NCI-H2107 treated with DMSO at 0.1 percent for 48 hours (cell line): Measurements from ENCODE around the gene GTF3C5.
"Not testable (repeated sequence)": the region's sequence is repeated elsewhere in the genome, so short reads cannot be mapped to it uniquely, and the experiment has no call there.

Source experiments
- DNase-seq: peaks from one replicate; lab custom pipeline; 2025; ENCODE audit not compliant: unreplicated experiment; lab: John Stamatoyannopoulos, UW

Gene GTF3C5

GRCh38 chr9:133067813-133068212, 37.0 kb downstream of the GTF3C5 start:
- DNase-seq: no peak

GRCh38 chr9:133068431-133068830, 37.6 kb downstream of the GTF3C5 start:
- not testable (repeated sequence) for DNase-seq

- DNase-seq: not testable (repeated sequence)
These were observed 39.7 kb downstream of the GTF3C5 start for GRCh38 chr9:133070500-133070961.

GRCh38 chr9:133070985-133071384, 40.2 kb downstream of the GTF3C5 start:
- not testable (repeated sequence) for DNase-seq

GRCh38 chr9:133071484-133072150, 40.8 kb downstream of the GTF3C5 start:
- no peak for DNase-seq

- DNase-seq: not testable (repeated sequence)
These were observed 41.4 kb downstream of the GTF3C5 start for GRCh38 chr9:133072210-133072609.

DNA sequence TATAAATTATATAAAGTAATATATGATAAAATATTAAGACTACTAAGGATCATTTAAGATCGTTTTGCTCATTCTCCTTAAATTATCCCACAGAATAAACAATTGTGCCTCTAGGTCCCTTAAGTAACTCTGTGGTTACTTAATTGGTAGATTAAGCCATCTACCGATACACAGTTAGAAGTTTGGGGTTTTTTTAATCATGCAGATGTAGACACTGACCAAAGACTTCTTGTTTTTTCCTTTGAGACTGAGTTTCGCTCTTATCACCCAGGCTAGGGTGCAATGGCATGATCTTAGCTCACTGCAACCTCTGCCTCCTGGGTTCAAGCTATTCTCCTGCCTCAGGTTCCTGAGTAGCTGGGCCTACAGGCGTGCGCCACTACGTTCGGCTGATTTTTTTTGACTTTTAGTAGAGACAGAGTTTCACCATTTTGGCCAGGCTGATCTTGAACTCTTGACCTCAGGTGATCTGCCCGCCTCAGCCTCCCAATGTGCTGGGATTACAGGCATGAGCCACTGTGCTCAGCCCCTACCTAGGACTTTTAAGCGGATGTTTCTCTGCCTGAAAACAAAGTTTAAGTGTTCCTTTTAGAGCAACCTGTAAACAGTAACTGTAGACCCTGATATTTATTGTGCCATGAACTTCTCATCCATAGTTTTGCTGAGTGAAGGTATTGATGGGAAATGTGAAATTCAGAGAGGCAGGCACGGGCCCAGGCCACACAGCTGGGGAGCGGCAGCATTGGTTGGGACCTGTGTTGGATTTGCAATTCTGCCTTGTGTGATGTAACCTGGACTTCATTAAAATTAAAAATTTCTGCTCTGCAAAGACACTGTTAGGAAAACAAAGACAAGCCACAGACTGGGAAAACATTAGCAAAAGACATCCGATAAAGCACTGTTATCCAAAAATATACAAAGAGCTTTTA, 42.6 kb downstream of the GTF3C5 start:
- DNase-seq: no peak

- no peak for DNase-seq
These were observed 43.4 kb downstream of the GTF3C5 start for GRCh38 chr9:133074111-133074651.

GRCh38 chr9:133075925-133076630, 45.3 kb downstream of the GTF3C5 start:
- no peak for DNase-seq

DNA sequence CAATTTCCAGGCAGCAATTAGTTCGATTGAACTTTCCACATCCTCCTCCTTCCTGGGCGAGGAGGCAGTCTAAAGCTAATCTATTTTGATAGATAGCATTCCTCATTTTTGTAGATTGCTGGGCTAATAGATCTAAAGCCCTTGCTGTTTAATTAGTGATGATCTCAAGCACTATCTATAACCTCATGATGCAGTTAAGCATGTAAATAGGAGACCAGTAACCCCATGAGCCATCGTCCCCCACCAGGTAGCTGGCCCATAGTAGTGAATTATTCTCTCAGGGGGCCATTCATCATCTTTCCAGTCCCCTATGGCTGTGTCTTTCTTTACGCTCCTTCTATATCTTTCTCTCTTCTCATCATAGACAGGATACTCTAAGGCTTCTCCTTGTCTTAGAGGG, 45.9 kb downstream of the GTF3C5 start:
- DNase-seq: no peak

GRCh38 chr9:133078486-133078885, 47.7 kb downstream of the GTF3C5 start:
- no peak for DNase-seq

DNA sequence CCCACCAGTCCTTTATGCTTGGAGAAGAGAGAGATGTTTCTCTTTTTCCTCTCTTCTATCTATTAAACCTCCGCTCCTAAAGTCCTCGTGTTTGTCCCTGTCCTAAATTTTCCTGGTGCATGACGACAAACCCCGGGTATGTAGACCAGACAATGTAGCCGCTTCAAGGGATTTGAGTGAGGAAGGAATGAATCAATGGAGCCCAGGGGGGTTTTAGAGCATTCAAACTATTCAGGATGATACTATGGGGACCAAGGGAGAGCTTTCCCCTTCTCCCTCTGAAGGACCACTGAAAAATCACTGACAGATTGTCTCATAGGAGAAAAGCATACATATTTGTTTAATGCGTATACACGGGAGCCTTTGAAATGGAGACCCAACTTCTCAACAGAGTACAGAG, 49.4 kb downstream of the GTF3C5 start:
- no peak for DNase-seq

DNA sequence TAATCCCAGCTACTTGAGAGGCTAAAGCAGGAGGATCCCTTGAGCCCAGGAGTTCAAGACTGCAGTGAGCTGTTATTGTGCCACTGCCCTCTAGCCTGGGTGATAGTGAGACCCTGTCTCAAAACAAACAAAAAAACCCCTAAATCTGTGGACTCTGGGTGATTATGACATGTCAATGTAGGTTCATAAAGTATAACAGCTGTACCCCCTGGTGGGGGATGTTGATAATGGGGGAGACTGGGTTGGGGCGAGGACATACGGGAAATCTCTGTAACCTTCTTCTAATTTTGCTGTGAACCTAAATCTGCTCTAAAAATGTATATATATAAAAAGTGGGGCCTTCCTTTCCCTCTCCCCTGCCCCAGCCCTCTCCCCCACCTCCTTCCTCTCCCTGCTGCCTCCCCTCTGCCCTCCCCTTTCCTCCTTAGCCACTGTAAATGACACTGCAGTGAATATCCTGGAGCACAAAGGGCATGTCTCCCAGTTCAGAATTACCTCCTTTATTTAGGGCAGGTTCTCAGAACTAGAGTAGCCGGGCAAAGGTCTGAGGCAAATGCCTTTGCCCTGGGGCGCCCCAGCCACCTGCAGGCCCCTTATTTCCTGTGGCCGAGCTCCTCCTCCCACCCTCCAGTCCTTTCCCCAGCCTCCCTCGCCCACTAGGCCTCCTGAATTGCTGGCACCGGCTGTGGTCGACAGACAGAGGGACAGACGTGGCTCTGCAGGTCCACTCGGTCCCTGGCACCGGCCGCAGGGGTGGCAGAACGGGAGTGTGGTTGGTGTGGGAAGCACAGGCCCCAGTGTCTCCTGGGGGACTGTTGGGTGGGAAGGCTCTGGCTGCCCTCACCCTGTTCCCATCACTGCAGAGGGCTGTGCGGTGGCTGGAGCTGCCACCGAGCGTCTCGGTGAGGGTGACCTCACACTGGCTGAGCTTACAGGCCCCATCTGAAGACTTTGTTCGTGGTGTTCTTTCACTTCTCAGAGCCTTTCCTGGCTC, 50.3 kb downstream of the GTF3C5 start:
- DNase-seq: not testable (repeated sequence)

- peak; percentile 38 for DNase-seq
These were observed 51.3 kb downstream of the GTF3C5 start for GRCh38 chr9:133081957-133082644.

GRCh38 chr9:133083688-133084087, 52.9 kb downstream of the GTF3C5 start:
- not testable (repeated sequence) for DNase-seq

- DNase-seq: not testable (repeated sequence)
These were observed 55.5 kb downstream of the GTF3C5 start for GRCh38 chr9:133086212-133086860.

DNA sequence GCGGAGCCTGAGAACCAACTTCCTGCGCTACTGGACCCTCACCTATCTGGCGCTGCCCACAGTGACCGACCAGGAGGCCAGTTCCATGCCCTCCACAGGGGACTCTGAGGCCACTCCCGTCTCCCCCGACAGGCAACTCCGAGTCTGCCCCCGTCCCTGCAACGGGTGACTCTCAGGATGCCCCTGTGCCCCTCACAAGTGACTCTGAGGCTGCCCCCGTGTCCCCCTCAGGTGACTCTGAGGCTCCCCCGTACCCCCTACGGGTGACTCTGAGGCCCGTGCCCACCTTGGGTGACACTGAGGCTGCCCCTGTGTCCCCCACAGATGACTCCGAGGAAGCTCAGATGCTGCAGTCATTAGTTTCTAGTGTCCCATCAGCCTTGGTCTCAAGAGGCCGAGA, 56.1 kb downstream of the GTF3C5 start:
- no peak for DNase-seq

- DNase-seq: no peak
These were observed 56.8 kb downstream of the GTF3C5 start for GRCh38 chr9:133087429-133088145.
